NCI-H2107 treated with DMSO at 0.1 percent for 48 hours (cell line): ENCODE data around the gene TNKS1BP1.
A peak's percentile ranks its signal among the peaks of the same experiment; 100 is the strongest.

Experiments
- DNase-seq: peaks from one replicate; lab custom pipeline; 2025; ENCODE audit not compliant: unreplicated experiment; lab: John Stamatoyannopoulos, UW

The TNKS1BP1 gene

GRCh38 chr11:57313071-57313787 is 11.5 kb downstream of the TNKS1BP1 start:
- DNase-seq: no peak

GRCh38 chr11:57312511-57313021 is 12.2 kb downstream of the TNKS1BP1 start:
- DNase-seq: no peak

GRCh38 chr11:57311109-57311936 is 13.4 kb downstream of the TNKS1BP1 start:
- peak; percentile 27 for DNase-seq

- DNase-seq: no peak
Observed at GRCh38 chr11:57310630-57311086, 14.1 kb downstream of the TNKS1BP1 start.

- DNase-seq: no peak
Observed at GRCh38 chr11:57310091-57310490, 14.7 kb downstream of the TNKS1BP1 start.

- DNase-seq: no peak
Observed at GRCh38 chr11:57309106-57310059, 15.4 kb downstream of the TNKS1BP1 start.

GRCh38 chr11:57308426-57309060 is 16.2 kb downstream of the TNKS1BP1 start:
- no peak for DNase-seq

GRCh38 chr11:57307666-57308270 is 17.0 kb downstream of the TNKS1BP1 start:
- no peak for DNase-seq

GRCh38 chr11:57306940-57307565 is 17.7 kb downstream of the TNKS1BP1 start:
- DNase-seq: no peak

- no peak for DNase-seq
Observed at GRCh38 chr11:57306161-57306876, 18.4 kb downstream of the TNKS1BP1 start.

GRCh38 chr11:57305523-57305922 is 19.2 kb downstream of the TNKS1BP1 start:
- DNase-seq: no peak

GRCh38 chr11:57303990-57304579 is 20.7 kb downstream of the TNKS1BP1 start:
- peak; percentile 28 for DNase-seq

- no peak for DNase-seq
Observed at GRCh38 chr11:57303280-57303989, 21.3 kb downstream of the TNKS1BP1 start.

GRCh38 chr11:57302489-57302888 is 22.3 kb downstream of the TNKS1BP1 start:
- DNase-seq: no peak

- DNase-seq: no peak
Observed at GRCh38 chr11:57301711-57302423, 22.9 kb downstream of the TNKS1BP1 start.

GRCh38 chr11:57300785-57301184 is 24.0 kb downstream of the TNKS1BP1 start:
- no peak for DNase-seq

- DNase-seq: no peak
Observed at GRCh38 chr11:57299150-57299737, 25.5 kb downstream of the TNKS1BP1 start.
